Mammary epithelial cell (primary cell): ENCODE measurements around the gene ZBTB17.

Source experiments
- CTCF ChIP-seq, 2 donors: IDR thresholded peaks in 1 of 2; conservative IDR thresholded peaks in 1 of 2; 2 replicates each; pipeline ENCODE4 v1.5.1; 2011 to 2012; ENCODE audit warnings: inconsistent platforms in 2 of 2, low read length in 2 of 2, mild to moderate bottlenecking in 2 of 2, control low read depth in 1 of 2, low read depth in 1 of 2; ENCODE audit not compliant: insufficient read depth in 1 of 2; ENCODE audit errors: extremely low read depth in 1 of 2
- EZH2 ChIP-seq: IDR thresholded peaks from 2 replicates; pipeline ENCODE4 v1.6.1; 2012; ENCODE audit warnings: low read length, inconsistent platforms, borderline replicate concordance

GRCh38 chr1:15992582-15993500, 16.9 kb upstream of the ZBTB17 start:
- TF ChIP-seq CTCF (conservative IDR thresholded peaks at IDR 0.05 in 1 of 2, IDR thresholded peaks at IDR 0.05 in 1 of 2; ENCODE audit: extremely low read depth in 1 of 2, insufficient read depth in 1 of 2, low read depth in 1 of 2, low read length in 2 of 2) (no peak), EZH2 (no peak)
